Inferior parietal cortex (tissue), 1 donor: ENCODE results near the gene SNRPD3.
A peak's percentile ranks its signal among the peaks of the same experiment; 100 is the strongest.
"Not testable (repeated sequence)": the region's sequence is repeated elsewhere in the genome, so short reads cannot be mapped to it uniquely, and the experiment has no call there.

Experiments used
- DNase-seq: peaks from one replicate; pipeline ENCODE4 v3.0.0-alpha.2; 2016; ENCODE audit errors: extremely low spot score

The SNRPD3 gene

GRCh38 chr22:24592058-24592850, 36.5 kb downstream of the SNRPD3 start:
- peak; percentile 9 for DNase-seq

GRCh38 chr22:24592851-24593558, 37.2 kb downstream of the SNRPD3 start, which contains the start of gene LRRC75B:
Gene LRRC75B (minus strand): TSS chr22:24593073. CDS start chr22:24593039, 34 bp downstream.
- DNase-seq: peak; percentile 49

DNA sequence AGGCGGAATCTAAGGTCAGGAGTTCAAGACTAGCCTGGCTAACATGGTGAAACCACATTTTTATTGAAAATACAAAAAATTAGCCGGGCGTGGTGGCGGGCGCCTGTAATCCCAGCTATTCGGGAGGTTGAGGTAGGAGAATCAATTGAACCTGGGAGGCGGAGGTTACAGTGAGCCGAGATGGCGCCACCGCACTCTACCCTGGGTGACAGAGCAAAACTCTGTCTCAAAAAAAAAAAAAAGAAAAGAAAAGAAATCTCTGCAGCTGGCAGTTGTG, 37.7 kb downstream of the SNRPD3 start:
- not testable (repeated sequence) for DNase-seq

- no peak for DNase-seq
Observed at GRCh38 chr22:24593836-24594568, 38.2 kb downstream of the SNRPD3 start.

DNA sequence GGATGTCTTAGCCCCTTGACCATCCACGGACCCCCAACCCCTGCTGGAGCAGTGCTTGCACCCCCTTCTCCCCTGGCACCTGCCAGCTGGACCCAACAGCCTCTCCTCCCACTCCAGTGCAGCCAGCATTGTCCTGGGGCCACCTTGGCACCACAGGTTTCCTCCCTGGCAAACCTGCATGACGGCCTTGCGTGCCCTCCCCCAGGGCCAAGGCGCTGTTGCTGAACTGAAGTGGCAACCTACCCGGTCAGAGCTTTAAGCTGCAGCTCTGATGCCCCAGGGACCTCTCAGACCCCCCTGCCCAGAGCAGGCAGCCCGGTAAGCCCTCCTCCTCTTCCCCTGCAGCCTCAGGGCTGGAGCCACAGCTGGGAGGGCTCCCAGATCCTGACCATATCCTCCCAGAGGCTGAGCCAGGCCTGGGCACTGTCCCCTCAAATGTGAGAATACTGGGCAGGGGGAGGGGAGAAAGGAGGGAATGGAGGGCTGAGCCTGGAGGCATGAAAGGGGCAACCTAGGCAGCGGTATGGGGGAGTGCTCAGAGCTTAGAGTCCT, 38.8 kb downstream of the SNRPD3 start:
- DNase-seq: no peak

DNA sequence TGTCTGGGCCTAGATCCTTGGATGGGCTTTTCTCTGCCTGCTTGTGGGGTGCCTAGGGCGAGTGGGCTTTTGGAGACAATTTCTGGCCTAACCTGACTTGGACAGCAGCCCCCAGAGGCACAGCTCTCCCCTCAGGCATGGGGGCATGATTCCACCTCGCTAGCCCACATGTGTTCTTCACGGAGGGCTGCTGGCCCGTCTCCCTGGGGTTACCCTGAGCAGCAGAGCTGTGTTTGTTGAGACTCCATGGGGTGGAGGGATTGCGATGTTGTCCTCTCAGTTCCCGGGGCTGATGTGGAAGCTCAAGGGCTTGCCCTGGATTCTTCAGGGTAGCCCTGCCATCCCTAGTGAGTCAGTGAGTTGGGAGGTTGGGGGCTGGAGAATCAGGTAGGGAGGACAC, 39.4 kb downstream of the SNRPD3 start:
- DNase-seq: no peak

- no peak for DNase-seq
Observed at GRCh38 chr22:24595863-24596262, 40.1 kb downstream of the SNRPD3 start.

DNA sequence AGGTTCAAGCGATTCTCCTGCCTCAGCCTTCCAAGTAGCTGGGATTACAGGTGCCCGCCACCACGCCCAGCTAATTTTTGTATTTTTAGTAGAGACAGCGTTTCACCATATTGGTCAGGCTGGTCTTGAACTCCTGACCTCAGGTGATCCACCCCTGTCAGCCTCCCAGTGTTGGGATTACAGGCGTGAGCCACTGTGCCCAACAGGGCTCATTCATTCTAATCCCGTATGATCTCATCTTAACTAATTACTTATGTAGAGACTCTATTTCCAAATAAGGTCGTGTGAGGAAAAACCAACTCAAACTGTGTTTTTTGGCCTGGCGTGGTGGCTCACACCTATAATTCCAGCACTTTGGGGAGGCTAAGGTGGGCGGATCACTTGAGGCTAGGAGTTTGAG, 41.3 kb downstream of the SNRPD3 start:
- DNase-seq: not testable (repeated sequence)

- DNase-seq: no peak
Observed at GRCh38 chr22:24599514-24599913, 43.7 kb downstream of the SNRPD3 start.

- not testable (repeated sequence) for DNase-seq
Observed at GRCh38 chr22:24599958-24600715, 44.3 kb downstream of the SNRPD3 start.

DNA sequence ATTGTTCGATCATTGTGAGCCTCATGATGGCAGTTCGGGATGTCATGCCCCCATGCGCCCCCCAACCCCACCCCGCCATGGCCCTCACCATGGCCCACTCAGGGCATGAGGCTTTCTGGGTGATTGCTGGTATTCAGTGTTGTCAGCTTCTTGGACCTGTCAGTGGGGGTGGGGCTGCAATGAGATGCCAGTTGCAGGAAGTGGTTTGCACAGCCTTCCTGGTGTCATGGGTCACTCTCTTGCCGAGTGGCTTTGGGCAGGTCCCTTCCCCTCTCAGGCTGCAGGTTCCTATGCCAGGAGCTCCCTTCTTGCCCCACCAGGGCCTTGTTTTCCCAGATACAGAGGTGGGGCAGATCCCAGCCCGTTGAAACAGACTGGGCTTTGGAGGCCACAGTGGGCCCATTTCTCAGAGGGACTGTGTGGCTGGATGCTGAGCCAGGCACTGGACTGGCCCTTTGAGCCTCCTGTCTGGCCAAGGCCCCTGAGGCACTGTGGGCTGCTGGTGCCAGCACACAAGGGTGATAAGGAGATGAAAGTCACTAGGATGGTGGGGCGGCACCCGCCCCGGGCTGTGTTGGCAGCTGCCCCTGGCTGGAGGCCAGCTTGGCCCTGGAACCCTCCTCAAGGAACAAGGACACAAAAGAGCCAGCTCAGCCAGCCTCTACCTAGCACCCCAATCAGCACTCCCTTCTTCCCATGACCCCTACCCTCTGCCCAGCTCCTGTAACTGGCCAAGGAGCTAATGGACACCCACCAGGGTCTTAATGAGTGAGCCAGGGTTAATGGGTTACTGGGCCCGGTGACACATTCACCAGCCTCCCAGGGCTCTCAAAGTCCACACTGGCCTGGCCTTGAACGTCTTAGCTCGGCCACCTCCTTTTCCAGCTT, 45.7 kb downstream of the SNRPD3 start:
- DNase-seq: no peak

GRCh38 chr22:24602105-24602749, 46.4 kb downstream of the SNRPD3 start:
- DNase-seq: not testable (repeated sequence)

- DNase-seq: not testable (repeated sequence)
Observed at GRCh38 chr22:24602847-24603769, 47.3 kb downstream of the SNRPD3 start, which contains the start of gene GGT1. Gene GGT1 (plus strand): TSS chr22:24603193. CDS start chr22:24611082, 7,889 bp downstream.

GRCh38 chr22:24603770-24604629, 48.2 kb downstream of the SNRPD3 start:
- DNase-seq: not testable (repeated sequence)

DNA sequence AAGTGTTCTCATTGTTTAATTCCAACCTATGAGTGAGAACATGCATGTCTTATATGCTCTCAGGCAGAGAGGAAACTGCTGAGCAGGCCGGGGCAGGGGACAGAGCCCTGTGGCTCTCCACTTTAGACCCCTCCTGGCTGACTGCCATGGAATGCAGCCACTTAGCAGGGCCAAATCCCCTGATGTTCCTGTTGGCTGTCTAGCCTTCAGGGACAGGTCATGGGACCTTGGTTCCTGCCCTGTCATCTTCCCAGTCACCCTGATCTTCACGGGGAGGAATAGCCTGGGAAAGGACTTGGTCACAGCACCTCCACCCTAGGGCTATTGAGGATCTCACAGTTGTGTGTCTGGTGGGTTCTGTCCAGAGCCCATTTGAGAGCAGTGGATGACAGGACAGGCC, 50.5 kb downstream of the SNRPD3 start:
- DNase-seq: not testable (repeated sequence)

DNA sequence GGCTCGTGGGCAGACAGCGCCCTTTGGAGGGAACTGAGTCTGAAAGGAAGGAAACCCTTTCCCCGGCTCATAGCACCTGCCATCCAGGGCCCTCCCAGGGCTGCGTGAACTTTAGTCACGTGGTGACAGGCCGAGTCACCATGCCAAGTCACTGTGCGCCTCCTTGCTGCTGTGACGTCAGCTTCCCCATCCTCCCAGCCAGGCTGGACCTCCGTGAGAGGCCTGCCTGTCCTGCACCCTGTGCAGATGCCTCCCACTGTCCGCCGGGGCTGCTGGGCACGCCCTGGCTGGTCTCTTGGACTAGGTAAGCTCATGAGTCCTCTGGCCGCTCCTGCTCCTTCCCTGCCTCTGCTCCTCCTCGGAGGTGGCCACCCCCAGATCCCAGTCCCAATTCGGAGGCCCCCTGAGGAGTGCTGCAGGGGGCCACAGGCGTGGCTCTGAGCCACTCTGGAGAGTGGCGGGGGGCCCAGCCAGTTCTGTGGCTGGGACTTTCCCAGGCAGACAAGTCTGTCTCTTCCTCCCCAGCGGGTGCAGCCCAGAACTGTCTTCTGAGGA, 51.7 kb downstream of the SNRPD3 start:
- not testable (repeated sequence) for DNase-seq

GRCh38 chr22:24608327-24608726, 52.5 kb downstream of the SNRPD3 start:
- not testable (repeated sequence) for DNase-seq
